ENCODE measurements around the gene C1orf50.

C1orf50 gene

DNA sequence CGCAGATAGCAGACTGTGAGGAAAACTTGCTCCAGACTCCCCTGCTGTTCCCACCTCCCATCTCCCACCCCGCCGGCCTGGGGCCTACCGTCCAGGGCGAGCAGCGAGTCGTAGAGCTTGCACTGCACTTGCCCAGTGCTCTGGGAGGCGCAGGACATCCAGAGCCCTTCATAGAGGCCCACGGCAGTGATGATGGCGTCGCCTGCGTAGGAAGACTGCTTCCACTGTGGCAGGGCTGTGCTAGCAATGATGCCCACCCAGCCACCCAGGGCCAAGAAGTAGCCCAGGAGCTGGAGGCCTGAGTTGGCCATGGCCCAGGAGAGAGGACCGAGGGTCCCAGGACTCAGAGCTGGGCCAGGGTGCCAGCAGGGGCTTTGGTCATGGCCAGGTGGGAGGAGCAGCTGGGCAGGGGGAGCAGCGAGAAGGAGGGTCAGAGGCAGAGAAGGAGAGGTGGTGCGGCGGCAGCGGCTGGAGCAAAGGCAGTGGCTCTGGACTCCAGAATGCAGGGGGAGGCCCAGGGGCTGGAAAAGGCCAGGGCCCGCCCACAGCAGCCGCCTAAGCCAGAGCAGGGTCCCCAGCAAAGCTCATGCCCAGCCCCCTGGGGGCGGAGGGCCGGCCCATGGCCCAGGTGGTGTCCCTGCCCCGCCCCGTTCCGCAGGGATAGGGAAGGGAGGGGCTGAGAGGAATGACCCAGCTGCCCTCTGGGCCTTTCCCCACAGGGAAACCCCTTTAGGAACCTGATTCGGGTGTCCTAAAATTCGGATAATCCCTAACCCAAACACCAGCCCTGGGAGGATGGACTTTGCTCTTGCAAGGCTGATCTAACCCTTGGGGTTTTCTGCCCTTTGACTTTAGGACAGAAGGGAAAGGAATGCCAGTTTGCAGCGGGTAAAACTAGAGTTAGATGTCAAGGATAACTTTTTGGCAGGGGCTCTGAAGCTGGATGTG, 27.0 kb upstream of the C1orf50 start, which contains the start of gene CLDN19:
TSS of gene CLDN19 (minus strand) at position 484 of the 948 bp plus-strand sequence. CDS start at position 311, 173 bp downstream.
- Histone ChIP-seq H3K4me2 (ENCODE audit: low read length) (no peak within 1 kb of the TSS), H3K27ac (no peak within 1 kb of the TSS), H3K9me3 (ENCODE audit: control insufficient read depth, low read length) (no peaks in the 10 kb centered on the region), H3K36me3 (ENCODE audit: control insufficient read depth, insufficient read depth, low read length) (no peaks in the 10 kb centered on the region), H3K9ac (no peak within 1 kb of the TSS), H3K4me3 (ENCODE audit: low read depth, low read length) (no peak within 1 kb of the TSS), H2AFZ (no peak within 1 kb of the TSS), H3K4me1 (peaks cover 9% of the 10 kb centered on the region), H3K27me3 (ENCODE audit: control insufficient read depth, insufficient read depth, low read length) (no peaks in the 10 kb centered on the region), H3K79me2 (no peaks in the 10 kb centered on the region)
- TF ChIP-seq, protein P1, sequence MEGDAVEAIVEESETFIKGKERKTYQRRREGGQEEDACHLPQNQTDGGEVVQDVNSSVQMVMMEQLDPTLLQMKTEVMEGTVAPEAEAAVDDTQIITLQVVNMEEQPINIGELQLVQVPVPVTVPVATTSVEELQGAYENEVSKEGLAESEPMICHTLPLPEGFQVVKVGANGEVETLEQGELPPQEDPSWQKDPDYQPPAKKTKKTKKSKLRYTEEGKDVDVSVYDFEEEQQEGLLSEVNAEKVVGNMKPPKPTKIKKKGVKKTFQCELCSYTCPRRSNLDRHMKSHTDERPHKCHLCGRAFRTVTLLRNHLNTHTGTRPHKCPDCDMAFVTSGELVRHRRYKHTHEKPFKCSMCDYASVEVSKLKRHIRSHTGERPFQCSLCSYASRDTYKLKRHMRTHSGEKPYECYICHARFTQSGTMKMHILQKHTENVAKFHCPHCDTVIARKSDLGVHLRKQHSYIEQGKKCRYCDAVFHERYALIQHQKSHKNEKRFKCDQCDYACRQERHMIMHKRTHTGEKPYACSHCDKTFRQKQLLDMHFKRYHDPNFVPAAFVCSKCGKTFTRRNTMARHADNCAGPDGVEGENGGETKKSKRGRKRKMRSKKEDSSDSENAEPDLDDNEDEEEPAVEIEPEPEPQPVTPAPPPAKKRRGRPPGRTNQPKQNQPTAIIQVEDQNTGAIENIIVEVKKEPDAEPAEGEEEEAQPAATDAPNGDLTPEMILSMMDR (IDR thresholded peaks at IDR 0.05): no peak

DNA sequence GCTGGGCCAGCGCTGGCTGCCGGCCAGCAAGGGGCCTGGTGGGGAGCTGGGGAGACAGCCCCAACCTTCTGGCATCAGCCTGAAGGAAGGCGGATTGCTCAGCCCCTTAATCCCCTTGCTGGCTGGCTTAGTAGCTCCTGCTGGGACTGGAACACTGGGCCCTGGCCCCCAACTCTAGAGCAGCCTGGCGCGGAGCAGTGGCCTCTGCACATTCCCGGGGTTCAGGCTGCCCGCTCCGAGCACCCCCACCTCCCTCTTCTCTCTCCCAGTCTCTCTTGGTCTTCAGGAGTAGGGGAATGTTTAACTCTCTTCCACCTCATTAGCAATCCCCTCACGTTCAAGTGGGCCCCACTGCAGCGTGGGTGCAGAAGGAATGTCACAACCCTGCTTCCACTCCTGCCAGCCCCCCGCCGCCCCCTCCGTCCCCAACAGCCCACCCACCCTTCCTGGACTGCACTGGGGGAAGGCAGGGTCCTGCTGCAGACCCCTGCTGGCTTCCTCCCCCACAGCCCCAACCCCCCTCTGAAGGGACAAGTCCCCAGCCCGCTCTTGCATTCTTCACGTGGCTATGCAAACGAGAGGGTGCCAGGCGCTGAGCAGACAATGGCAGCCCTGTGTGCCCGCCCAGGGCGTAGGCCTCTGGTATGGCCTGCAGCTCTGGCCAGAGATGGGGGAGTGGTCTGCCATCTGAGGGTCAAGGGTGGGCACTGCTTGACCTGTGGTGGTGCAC, 26.0 kb upstream of the C1orf50 start:
- Histone ChIP-seq H3K9me3 (ENCODE audit: control insufficient read depth, low read length) (no peaks in the 10 kb centered on the region), H3K79me2 (no peaks in the 10 kb centered on the region), H3K9ac (no peak overlapping the region), H3K4me2 (ENCODE audit: low read length) (no peak overlapping the region), H2AFZ (no peak overlapping the region), H3K27me3 (ENCODE audit: control insufficient read depth, insufficient read depth, low read length) (no peaks in the 10 kb centered on the region), H3K36me3 (ENCODE audit: control insufficient read depth, insufficient read depth, low read length) (no peaks in the 10 kb centered on the region), H3K4me3 (ENCODE audit: low read depth, low read length) (no peak overlapping the region), H3K27ac (no peak overlapping the region), H3K4me1 (peaks cover 9% of the 10 kb centered on the region)
- TF ChIP-seq, protein P1 (IDR thresholded peaks at IDR 0.05): no peak

DNA sequence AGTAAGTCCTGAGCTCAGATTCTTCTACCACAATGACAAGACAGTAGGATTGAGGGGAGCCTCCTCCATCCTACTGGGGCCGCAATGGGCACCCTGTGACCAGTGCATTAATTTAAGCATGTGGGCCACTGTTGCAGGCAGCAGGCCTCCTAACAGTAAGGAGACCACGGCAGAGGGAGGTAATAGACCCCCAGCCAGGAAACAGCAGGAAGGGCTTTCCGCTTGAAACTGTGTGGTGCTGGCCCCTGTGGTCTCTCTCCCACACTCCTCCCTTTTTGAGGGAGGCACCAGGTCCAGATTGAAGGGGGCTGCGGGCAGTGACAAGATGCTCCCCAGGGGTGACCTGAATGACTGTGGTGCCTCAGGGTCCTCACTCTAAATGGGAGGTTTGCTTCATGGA, 25.3 kb upstream of the C1orf50 start:
- Histone ChIP-seq H3K4me1 (peaks cover 4% of the 10 kb centered on the region), H3K27me3 (ENCODE audit: control insufficient read depth, insufficient read depth, low read length) (no peaks in the 10 kb centered on the region), H3K4me3 (ENCODE audit: low read depth, low read length) (no peak overlapping the region), H3K27ac (no peak overlapping the region), H3K36me3 (ENCODE audit: control insufficient read depth, insufficient read depth, low read length) (no peaks in the 10 kb centered on the region), H3K9ac (no peak overlapping the region), H3K79me2 (no peaks in the 10 kb centered on the region), H2AFZ (no peak overlapping the region), H3K4me2 (ENCODE audit: low read length) (no peak overlapping the region), H3K9me3 (ENCODE audit: control insufficient read depth, low read length) (no peaks in the 10 kb centered on the region)
- TF ChIP-seq, protein P1 (IDR thresholded peaks at IDR 0.05): no peak

DNA sequence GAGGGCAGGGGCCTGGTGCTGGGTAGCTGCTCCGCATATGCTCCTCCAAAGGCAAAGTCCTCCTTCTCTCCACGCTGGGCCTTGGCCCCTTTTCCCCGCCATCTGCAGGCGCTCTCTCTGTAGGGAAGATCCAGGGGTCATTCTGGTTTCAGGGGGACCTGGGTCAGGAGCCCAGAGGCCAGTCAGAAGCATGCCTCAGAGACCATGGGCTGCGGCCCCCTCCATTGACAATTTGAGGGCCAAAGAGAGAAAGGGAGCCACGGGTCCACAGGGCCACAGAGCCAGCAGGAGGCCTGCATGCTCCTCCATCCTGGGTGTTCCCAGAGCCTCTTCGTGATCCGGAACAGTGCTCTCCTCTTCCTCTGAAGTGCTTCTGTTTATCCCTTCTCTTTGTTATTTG, 24.9 kb upstream of the C1orf50 start:
- Histone ChIP-seq H3K79me2 (no peaks in the 10 kb centered on the region), H3K9me3 (ENCODE audit: control insufficient read depth, low read length) (no peaks in the 10 kb centered on the region), H3K4me2 (ENCODE audit: low read length) (no peak overlapping the region), H3K4me1 (no peaks in the 10 kb centered on the region), H3K27ac (no peak overlapping the region), H3K4me3 (ENCODE audit: low read depth, low read length) (no peak overlapping the region), H3K9ac (no peak overlapping the region), H3K36me3 (ENCODE audit: control insufficient read depth, insufficient read depth, low read length) (no peaks in the 10 kb centered on the region), H2AFZ (no peak overlapping the region), H3K27me3 (ENCODE audit: control insufficient read depth, insufficient read depth, low read length) (no peaks in the 10 kb centered on the region)
- TF ChIP-seq, protein P1 (IDR thresholded peaks at IDR 0.05): no peak

All from parathyroid adenoma (tissue), 2 donors.